ENCODE measurements around the gene ERBB4. TPM values are rescaled to one million over a fixed set of nuclear protein-coding genes. Genes with fewer than 3 reads are reported as not detected.

Gene ERBB4
- total RNA-seq, 1 donor from 2014 or later = 0.12 TPM

GRCh38 chr2:212360068-212360460 lies 178.5 kb downstream of the ERBB4 start:
- no peak for ATAC-seq

- no peak for ATAC-seq
Measured at GRCh38 chr2:212359425-212360067, 179.1 kb downstream of the ERBB4 start.

GRCh38 chr2:212357606-212358005 lies 181.0 kb downstream of the ERBB4 start:
- no peak for ATAC-seq

- no peak for ATAC-seq
Measured at GRCh38 chr2:212354382-212354781, 184.2 kb downstream of the ERBB4 start.

- ATAC-seq = no peak
Measured at GRCh38 chr2:212348501-212348900, 190.1 kb downstream of the ERBB4 start.

- ATAC-seq = no peak
Measured at GRCh38 chr2:212346865-212347264, 191.7 kb downstream of the ERBB4 start.

GRCh38 chr2:212345966-212346365 lies 192.6 kb downstream of the ERBB4 start:
- no peak for ATAC-seq

- ATAC-seq = no peak
Measured at GRCh38 chr2:212344131-212344530, 194.5 kb downstream of the ERBB4 start.

- ATAC-seq = no peak
Measured at GRCh38 chr2:212343167-212343566, 195.4 kb downstream of the ERBB4 start.

- ATAC-seq = no peak
Measured at GRCh38 chr2:212337486-212338343, 200.9 kb downstream of the ERBB4 start.

- ATAC-seq = no peak
Measured at GRCh38 chr2:212337036-212337435, 201.6 kb downstream of the ERBB4 start.

- ATAC-seq = no peak
Measured at GRCh38 chr2:212330263-212330662, 208.3 kb downstream of the ERBB4 start.

GRCh38 chr2:212328712-212329496 lies 209.7 kb downstream of the ERBB4 start:
- no peak for ATAC-seq

- no peak for ATAC-seq
Measured at GRCh38 chr2:212328136-212328535, 210.5 kb downstream of the ERBB4 start.

GRCh38 chr2:212327171-212327809 lies 211.3 kb downstream of the ERBB4 start:
- ATAC-seq = no peak

- ATAC-seq = no peak
Measured at GRCh38 chr2:212318636-212319035, 220.0 kb downstream of the ERBB4 start.

GRCh38 chr2:212314680-212315079 lies 223.9 kb downstream of the ERBB4 start:
- ATAC-seq = no peak

- no peak for ATAC-seq
Measured at GRCh38 chr2:212311807-212312404, 226.7 kb downstream of the ERBB4 start.

- no peak for ATAC-seq
Measured at GRCh38 chr2:212299943-212300342, 238.7 kb downstream of the ERBB4 start.

- ATAC-seq = no peak
Measured at GRCh38 chr2:212299333-212299732, 239.3 kb downstream of the ERBB4 start.

GRCh38 chr2:212295571-212295970 lies 243.0 kb downstream of the ERBB4 start:
- no peak for ATAC-seq

GRCh38 chr2:212294816-212295215 lies 243.8 kb downstream of the ERBB4 start:
- no peak for ATAC-seq
